ENCODE measurements around the gene PRX.

GRCh38 chr19:40357640-40358039 lies 55.5 kb downstream of the PRX start:
- TF ChIP-seq EZH2 (IDR thresholded peaks at IDR 0.05; ENCODE audit: low read depth, unreplicated experiment) (no peak), POLR2AphosphoS5 (IDR thresholded peaks at IDR 0.05; ENCODE audit: low read depth) (no peak), CTCF (conservative IDR thresholded peaks at IDR 0.05; ENCODE audit: low read depth in 2 of 2) (no peak), REST (IDR thresholded peaks at IDR 0.05; ENCODE audit: unreplicated experiment) (no peak), ETS1 (IDR thresholded peaks at IDR 0.05) (no peak), JUNB (IDR thresholded peaks at IDR 0.05; ENCODE audit: unreplicated experiment) (no peak)
